Thyroid gland (tissue), 4 donors: ENCODE results near the gene INPP5A. TPM values are rescaled to one million over a fixed set of nuclear protein-coding genes. Genes with fewer than 3 reads are reported as not detected.

Experiments used
- DNase-seq, 2 donors: peaks; one replicate each; pipeline ENCODE4 v3.0.0-alpha.2; 2019
- H3K27ac ChIP-seq, 3 donors: fragments of 200-600 bp; sonication (generic); 1 replicate in 2 of 3; 2 replicates in 1 of 3; pipeline ENCODE4 v1.5.1; 2016 to 2019; ENCODE audit warnings: mild to moderate bottlenecking in 1 of 3, moderate library complexity in 1 of 3
- H3K27me3 ChIP-seq: fragments of 200-600 bp; sonication (generic); one replicate; pipeline ENCODE4 v1.5.1; 2019
- H3K36me3 ChIP-seq, 2 donors: fragments of 200-600 bp; sonication (generic); one replicate each; pipeline ENCODE4 v1.5.1; 2016 to 2019
- H3K4me1 ChIP-seq, 2 donors: fragments of 200-600 bp; sonication (generic); one replicate each; pipeline ENCODE4 v1.5.1; 2017 to 2019
- H3K4me3 ChIP-seq, 3 donors: fragments of 200-600 bp; sonication (generic); replicated peaks in 1 of 3; 1 replicate in 2 of 3; 2 replicates in 1 of 3; pipeline ENCODE4 v1.5.1; 2016; ENCODE audit warnings: mild to moderate bottlenecking in 1 of 3
- H3K9me3 ChIP-seq: fragments of 200-600 bp; sonication (generic); one replicate; pipeline ENCODE4 v1.5.1; 2017
- CTCF ChIP-seq, 6 experiments: fragments of 200-600 bp in 3 of 6; fragments of 450-650 bp in 3 of 6; sonication (generic) in 3 of 6; IDR thresholded peaks; one replicate each; pipeline ENCODE4 v1.5.1; 2016 to 2019; ENCODE audit warnings: antibody characterized with exemption in 6 of 6, mild to moderate bottlenecking in 2 of 6, inconsistent platforms in 1 of 6, moderate library complexity in 1 of 6
- POLR2A ChIP-seq, 2 donors: fragments of 450-650 bp; IDR thresholded peaks; one replicate each; pipeline ENCODE4 v1.6.1; 2017; ENCODE audit warnings: antibody characterized with exemption in 2 of 2, mild to moderate bottlenecking in 2 of 2, moderate library complexity in 1 of 2
- WGBS, 2 donors: methylation state at CpG; one replicate each; pipeline ENCODE4 v1.1.5; 2017; 5-methylcytosine and 5-hydroxymethylcytosine counted together
- intact Hi-C: fragments of 100-400 bp; cut with DNase I; formaldehyde crosslinking; loops from one replicate; pipeline ENCODE4 v1.15.1; 2023
- total RNA-seq, 4 donors: library from RNA; depleted of rRNA; stranded (reverse); fragments of >200 nt; gene quantifications; one replicate each; pipeline ENCODE4 v1.2.3, GENCODE V29; 2016

Gene INPP5A
- total RNA-seq, 4 donors from 2014 or later: 30.4 to 75.8 (median 41.1) TPM

- intact Hi-C loops: no loop called here
- peaks cover 3 to 5% of the 10 kb centered on the region in 2 donors for H3K36me3 ChIP-seq
Observed at GRCh38 chr10:132728321-132728720, 190.7 kb downstream of the INPP5A start.

GRCh38 chr10:132728741-132729140, 191.2 kb downstream of the INPP5A start:
- no peaks in the 10 kb centered on the region for H3K9me3 ChIP-seq
- H3K36me3 ChIP-seq: peaks cover 3 to 5% of the 10 kb centered on the region in 2 donors
- no peak for TF ChIP-seq CTCF (IDR thresholded peaks at IDR 0.05)
- TF ChIP-seq POLR2A (IDR thresholded peaks at IDR 0.05): no peak
- no peaks in the 10 kb centered on the region for H3K27me3 ChIP-seq
- 94 to 95% methylated on average over 8 to 17 of the region's 22 CpGs for WGBS, 2 donors
- H3K4me1 ChIP-seq: no peaks in the 10 kb centered on the region
- no peak for DNase-seq
- H3K27ac ChIP-seq: no peak overlapping the region
- intact Hi-C loops: no loop called here
- H3K4me3 ChIP-seq: no peak overlapping the region

More at GRCh38 chr10:132728321-132728720, 190.7 kb downstream of the INPP5A start:
- 95 to 97% methylated on average over 19 of the region's 19 CpGs for WGBS, 2 donors
- no peaks in the 10 kb centered on the region for H3K4me1 ChIP-seq
- DNase-seq: no peak
- H3K27me3 ChIP-seq: no peaks in the 10 kb centered on the region
- no peak overlapping the region for H3K27ac ChIP-seq
- no peak overlapping the region for H3K4me3 ChIP-seq
- TF ChIP-seq POLR2A (IDR thresholded peaks at IDR 0.05) (no peak), CTCF (IDR thresholded peaks at IDR 0.05) (no peak)
- no peaks in the 10 kb centered on the region for H3K9me3 ChIP-seq

GRCh38 chr10:132729810-132730572, 192.4 kb downstream of the INPP5A start:
- intact Hi-C loops: no loop called here
- Histone ChIP-seq H3K9me3 (no peaks in the 10 kb centered on the region), H3K4me3 (no peak overlapping the region), H3K27me3 (no peaks in the 10 kb centered on the region), H3K36me3 (peaks cover 3 to 5% of the 10 kb centered on the region in 2 donors), H3K27ac (no peak overlapping the region), H3K4me1 (no peaks in the 10 kb centered on the region)
- DNase-seq: no peak
- no peak for TF ChIP-seq POLR2A (IDR thresholded peaks at IDR 0.05)
- TF ChIP-seq CTCF (IDR thresholded peaks at IDR 0.05): no peak
- WGBS, 2 donors: 91 to 93% methylated on average over 29 of the region's 29 CpGs

- 93 to 95% methylated on average over 15 of the region's 15 CpGs for WGBS, 2 donors
- Histone ChIP-seq H3K27me3 (no peaks in the 10 kb centered on the region), H3K9me3 (no peaks in the 10 kb centered on the region), H3K36me3 (peaks cover 3 to 5% of the 10 kb centered on the region in 2 donors), H3K4me3 (no peak overlapping the region), H3K27ac (no peak overlapping the region), H3K4me1 (no peaks in the 10 kb centered on the region)
- no peak for TF ChIP-seq CTCF (IDR thresholded peaks at IDR 0.05)
- TF ChIP-seq POLR2A (IDR thresholded peaks at IDR 0.05): no peak
- no peak for DNase-seq
- intact Hi-C loops: no loop called here
Observed at GRCh38 chr10:132730573-132730953, 193.0 kb downstream of the INPP5A start.

- no peak for DNase-seq
- Histone ChIP-seq H3K27me3 (no peaks in the 10 kb centered on the region), H3K4me3 (no peak overlapping the region), H3K36me3 (peaks cover 0 to 1% of the 10 kb centered on the region in 2 donors), H3K4me1 (peaks cover 0 to 4% of the 10 kb centered on the region in 2 donors), H3K27ac (no peak overlapping the region), H3K9me3 (no peaks in the 10 kb centered on the region)
- intact Hi-C loops: no loop called here
- 92 to 98% methylated on average over 7 to 10 of the region's 20 CpGs for WGBS, 2 donors
- TF ChIP-seq POLR2A (IDR thresholded peaks at IDR 0.05): no peak
- no peak for TF ChIP-seq CTCF (IDR thresholded peaks at IDR 0.05)
Observed at GRCh38 chr10:132732518-132732917, 194.9 kb downstream of the INPP5A start.
